ENCODE measurements around the gene ATXN1. TPM values are rescaled to one million over a fixed set of nuclear protein-coding genes. Genes with fewer than 3 reads are reported as not detected.

ATXN1 gene
- total and polyA plus RNA-seq, 2 experiments from 2014 or later = 14.2 to 20.1 TPM

GRCh38 chr6:16480763-16481560 lies 280.3 kb downstream of the ATXN1 start:
- H3K4me2 ChIP-seq (ENCODE audit: unreplicated experiment) = no peak overlapping the region
- no peak for DNase-seq

GRCh38 chr6:16477367-16478149 lies 283.7 kb downstream of the ATXN1 start:
- Histone ChIP-seq H4K20me1 (ENCODE audit: insufficient read depth) (no peaks in the 10 kb centered on the region), H3K9me2 (ENCODE audit: insufficient read depth) (no peaks in the 10 kb centered on the region), H2AFZ (no peak overlapping the region), H3K4me3 (no peak overlapping the region), H3K9me3 (ENCODE audit: low read depth) (no peaks in the 10 kb centered on the region), H3K79me2 (ENCODE audit: insufficient read depth) (0 out of 2 replicates have a peak, but pooled peaks cover 3% of the 10 kb centered on the region), H3K9ac (no peak overlapping the region), H3K27me3 (replicated peaks; ENCODE audit: insufficient read depth) (no peaks in the 10 kb centered on the region), H3K36me3 (ENCODE audit: low read depth) (peaks cover 6% of the 10 kb centered on the region), H3K4me1 (ENCODE audit: insufficient read depth) (peaks cover 2% of the 10 kb centered on the region; the same call in 1 of the 2 replicates), H3K27ac (no peak overlapping the region), H3F3A (ENCODE audit: insufficient read depth) (no peaks in the 10 kb centered on the region), H3K4me2 (ENCODE audit: unreplicated experiment) (no peak overlapping the region)
- no peak for DNase-seq
- in situ Hi-C loops (cut with MboI) = no loop called here
- TF ChIP-seq EZH2phosphoT487 (IDR thresholded peaks at IDR 0.05; ENCODE audit: insufficient read depth, low read depth) (no peak), EZH2 (IDR thresholded peaks at IDR 0.05; ENCODE audit: insufficient read depth, poor library complexity, severe bottlenecking) (no peak)
- WGBS, 2 experiments (ENCODE audit: low coverage in 1 of 2, low lambda C conversion rate in 2 of 2, missing lambda C conversion rate in 2 of 2) = 84 to 85% methylated on average over 12 of the region's 12 CpGs

More at GRCh38 chr6:16480763-16481560, 280.3 kb downstream of the ATXN1 start:
- H3K4me3 ChIP-seq = no peak overlapping the region
- H3K9ac ChIP-seq = no peak overlapping the region
- no peaks in the 10 kb centered on the region for H3K9me3 ChIP-seq (ENCODE audit: low read depth)
- H3K36me3 ChIP-seq (ENCODE audit: low read depth) = peaks cover 13% of the 10 kb centered on the region
- in situ Hi-C loops (cut with MboI) = no loop called here
- no peaks in the 10 kb centered on the region for H3K4me1 ChIP-seq (ENCODE audit: insufficient read depth)
- no peaks in the 10 kb centered on the region for H3F3A ChIP-seq (ENCODE audit: insufficient read depth)
- no peaks in the 10 kb centered on the region for H3K27me3 ChIP-seq (replicated peaks; ENCODE audit: insufficient read depth)
- H2AFZ ChIP-seq = no peak overlapping the region
- TF ChIP-seq EZH2phosphoT487 (IDR thresholded peaks at IDR 0.05; ENCODE audit: insufficient read depth, low read depth) (no peak), EZH2 (IDR thresholded peaks at IDR 0.05; ENCODE audit: insufficient read depth, poor library complexity, severe bottlenecking) (no peak)
- no peak overlapping the region for H3K27ac ChIP-seq
- no peaks in the 10 kb centered on the region for H4K20me1 ChIP-seq (ENCODE audit: insufficient read depth)
- no peaks in the 10 kb centered on the region for H3K9me2 ChIP-seq (ENCODE audit: insufficient read depth)
- 58 to 64% methylated on average over 4 of the region's 4 CpGs for WGBS, 2 experiments (ENCODE audit: low coverage in 1 of 2, low lambda C conversion rate in 2 of 2, missing lambda C conversion rate in 2 of 2)
- 0 out of 2 replicates have a peak, but pooled peaks cover 6% of the 10 kb centered on the region for H3K79me2 ChIP-seq (ENCODE audit: insufficient read depth)

GRCh38 chr6:16476861-16477260 lies 284.4 kb downstream of the ATXN1 start:
- Histone ChIP-seq H3K4me1 (ENCODE audit: insufficient read depth) (peaks cover 4% of the 10 kb centered on the region; the same call in 1 of the 2 replicates), H3F3A (ENCODE audit: insufficient read depth) (0 out of 2 replicates have a peak, but pooled peaks cover 3% of the 10 kb centered on the region), H3K27ac (no peak overlapping the region), H3K4me3 (no peak overlapping the region), H3K27me3 (replicated peaks; ENCODE audit: insufficient read depth) (no peaks in the 10 kb centered on the region), H4K20me1 (ENCODE audit: insufficient read depth) (no peaks in the 10 kb centered on the region; the same call in 1 of the 2 replicates), H2AFZ (no peak overlapping the region), H3K79me2 (ENCODE audit: insufficient read depth) (0 out of 2 replicates have a peak, but pooled peaks cover 3% of the 10 kb centered on the region), H3K4me2 (ENCODE audit: unreplicated experiment) (no peak overlapping the region), H3K9me2 (ENCODE audit: insufficient read depth) (no peaks in the 10 kb centered on the region), H3K9me3 (ENCODE audit: low read depth) (no peaks in the 10 kb centered on the region), H3K36me3 (ENCODE audit: low read depth) (no peaks in the 10 kb centered on the region), H3K9ac (no peak overlapping the region)
- in situ Hi-C loops (cut with MboI) = no loop called here
- 87 to 92% methylated on average over 7 of the region's 7 CpGs for WGBS, 2 experiments (ENCODE audit: low coverage in 1 of 2, low lambda C conversion rate in 2 of 2, missing lambda C conversion rate in 2 of 2)
- TF ChIP-seq EZH2 (IDR thresholded peaks at IDR 0.05; ENCODE audit: insufficient read depth, poor library complexity, severe bottlenecking) = no peak
- TF ChIP-seq EZH2phosphoT487 (IDR thresholded peaks at IDR 0.05; ENCODE audit: insufficient read depth, low read depth) = no peak
- DNase-seq = no peak

GRCh38 chr6:16475494-16475781 lies 285.8 kb downstream of the ATXN1 start:
- 0 out of 2 replicates have a peak, but pooled peaks cover 5% of the 10 kb centered on the region for H3F3A ChIP-seq (ENCODE audit: insufficient read depth)
- no peaks in the 10 kb centered on the region; the same call in 1 of the 2 replicates for H4K20me1 ChIP-seq (ENCODE audit: insufficient read depth)
- H3K27ac ChIP-seq = no peak overlapping the region
- H3K4me3 ChIP-seq = no peak overlapping the region
- H3K9ac ChIP-seq = no peak overlapping the region
- peaks cover 4% of the 10 kb centered on the region; the same call in 1 of the 2 replicates for H3K4me1 ChIP-seq (ENCODE audit: insufficient read depth)
- 0 out of 2 replicates have a peak, but pooled peaks cover 3% of the 10 kb centered on the region for H3K79me2 ChIP-seq (ENCODE audit: insufficient read depth)
- H3K4me2 ChIP-seq (ENCODE audit: unreplicated experiment) = no peak overlapping the region
- DNase-seq = no peak
- no peaks in the 10 kb centered on the region for H3K9me3 ChIP-seq (ENCODE audit: low read depth)
- no peaks in the 10 kb centered on the region for H3K9me2 ChIP-seq (ENCODE audit: insufficient read depth)
- no peaks in the 10 kb centered on the region for H3K36me3 ChIP-seq (ENCODE audit: low read depth)
- in situ Hi-C loops (cut with MboI) = no loop called here
- H2AFZ ChIP-seq = no peak overlapping the region
- TF ChIP-seq EZH2 (IDR thresholded peaks at IDR 0.05; ENCODE audit: insufficient read depth, poor library complexity, severe bottlenecking) (no peak), EZH2phosphoT487 (IDR thresholded peaks at IDR 0.05; ENCODE audit: insufficient read depth, low read depth) (no peak)
- H3K27me3 ChIP-seq (replicated peaks; ENCODE audit: insufficient read depth) = no peaks in the 10 kb centered on the region
- 92 to 100% methylated on average over 1 of the region's 1 CpG for WGBS, 2 experiments (ENCODE audit: low coverage in 1 of 2, low lambda C conversion rate in 2 of 2, missing lambda C conversion rate in 2 of 2)

All from GM23248 (cell line).